ENCODE data around the gene ALG10B.

The ALG10B gene

DNA sequence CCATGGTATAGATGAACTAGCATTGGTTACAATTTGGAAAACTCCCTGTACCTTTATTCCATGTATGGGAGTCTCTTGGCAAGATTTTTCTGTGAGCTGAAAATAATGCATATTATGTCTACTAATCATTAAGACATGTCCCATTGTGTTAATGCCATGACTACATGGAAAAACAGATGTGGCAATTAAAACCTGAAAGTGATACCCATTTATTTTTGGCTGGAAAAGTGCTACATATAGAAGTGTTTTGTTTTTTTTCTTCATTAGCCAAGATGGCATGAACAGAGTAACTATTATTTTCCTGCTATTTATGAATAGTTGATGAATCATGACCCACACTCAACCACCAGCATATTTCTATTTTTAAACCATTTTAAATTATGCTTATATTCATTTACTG lies 58.2 kb downstream of the ALG10B start:
- no peak for DNase-seq (ENCODE audit: low spot score)
